Right atrium auricular region (tissue), 2 donors: ENCODE results near the gene C10orf67. TPM values are rescaled to one million over a fixed set of nuclear protein-coding genes. Genes with fewer than 3 reads are reported as not detected.
"Not testable (repeated sequence)": the region's sequence is repeated elsewhere in the genome, so short reads cannot be mapped to it uniquely, and the experiment has no call there.

Source experiments
- DNase-seq: peaks from one replicate; pipeline ENCODE4 v3.0.0-alpha.2; 2019; ENCODE audit warnings: low spot score
- H3K27ac ChIP-seq, 2 donors: fragments of 200-600 bp; sonication (generic); 1 replicate in 1 of 2; 2 replicates in 1 of 2; pipeline ENCODE4 v1.5.1; 2016 to 2019
- H3K27me3 ChIP-seq, 2 donors: fragments of 200-600 bp; sonication (generic); one replicate each; pipeline versions ENCODE4 v1.5.1 to v1.6.0; 2017 to 2019
- H3K36me3 ChIP-seq: fragments of 200-600 bp; sonication (generic); one replicate; pipeline ENCODE4 v1.5.1; 2016
- H3K4me1 ChIP-seq, 2 donors: fragments of 200-600 bp; sonication (generic); one replicate each; pipeline versions ENCODE4 v1.5.1 to v1.6.0; 2017 to 2019
- H3K4me3 ChIP-seq, 2 donors: fragments of 200-600 bp; sonication (generic); 1 replicate in 1 of 2; 2 replicates in 1 of 2; pipeline ENCODE4 v1.5.1; 2017 to 2019; ENCODE audit warnings: mild to moderate bottlenecking in 1 of 2, moderate library complexity in 1 of 2
- H3K9me3 ChIP-seq, 2 donors: fragments of 200-600 bp; sonication (generic); one replicate each; pipeline ENCODE4 v1.5.1; 2019
- CTCF ChIP-seq, 2 donors: fragments of 200-600 bp; sonication (generic); IDR thresholded peaks; one replicate each; pipeline ENCODE4 v1.5.1; 2019; ENCODE audit warnings: antibody characterized with exemption in 2 of 2
- total RNA-seq, 2 donors: library from RNA; depleted of rRNA; stranded (reverse); fragments of >200 nt; gene quantifications; one replicate each; pipeline ENCODE4 v1.1.0, GENCODE V29; 2016

Gene C10orf67
- total RNA-seq, 2 donors from 2014 or later = 0.16 to 0.44 TPM

- H3K27me3 ChIP-seq = no peaks in the 10 kb centered on the region
- TF ChIP-seq CTCF (IDR thresholded peaks at IDR 0.05) = no peak
- H3K27ac ChIP-seq = no peak overlapping the region
- no peak for DNase-seq
- no peaks in the 10 kb centered on the region for H3K36me3 ChIP-seq
- no peak overlapping the region for H3K4me3 ChIP-seq
- H3K9me3 ChIP-seq = no peaks in the 10 kb centered on the region
- H3K4me1 ChIP-seq = no peaks in the 10 kb centered on the region
These were observed 60.9 kb downstream of the C10orf67 start for GRCh38 chr10:23283680-23284079.

- H3K27me3 ChIP-seq = no peaks in the 10 kb centered on the region
- H3K9me3 ChIP-seq = no peaks in the 10 kb centered on the region
- no peaks in the 10 kb centered on the region for H3K36me3 ChIP-seq
- no peaks in the 10 kb centered on the region for H3K4me1 ChIP-seq
- no peak overlapping the region for H3K27ac ChIP-seq
- TF ChIP-seq CTCF (IDR thresholded peaks at IDR 0.05) = no peak
- no peak for DNase-seq
- H3K4me3 ChIP-seq = no peak overlapping the region
These were observed 63.6 kb downstream of the C10orf67 start for GRCh38 chr10:23281044-23281433.

GRCh38 chr10:23280419-23281043 lies 64.1 kb downstream of the C10orf67 start:
- Histone ChIP-seq H3K4me3 (no peak overlapping the region), H3K4me1 (no peaks in the 10 kb centered on the region), H3K27ac (no peak overlapping the region), H3K9me3 (no peaks in the 10 kb centered on the region), H3K36me3 (no peaks in the 10 kb centered on the region), H3K27me3 (no peaks in the 10 kb centered on the region)
- TF ChIP-seq CTCF (IDR thresholded peaks at IDR 0.05) = no peak
- DNase-seq = no peak

- Histone ChIP-seq H3K4me1 (no peaks in the 10 kb centered on the region), H3K27me3 (no peaks in the 10 kb centered on the region), H3K4me3 (no peak overlapping the region), H3K27ac (no peak overlapping the region), H3K36me3 (no peaks in the 10 kb centered on the region), H3K9me3 (peaks cover 0 to 30% of the 10 kb centered on the region in 2 donors)
- DNase-seq = no peak
- no peak for TF ChIP-seq CTCF (IDR thresholded peaks at IDR 0.05)
These were observed 69.2 kb downstream of the C10orf67 start for GRCh38 chr10:23275355-23275754.

- H3K9me3 ChIP-seq = peaks cover 0 to 30% of the 10 kb centered on the region in 2 donors
- not testable (repeated sequence) for H3K4me3 ChIP-seq, H3K4me1 ChIP-seq, H3K36me3 ChIP-seq, H3K27me3 ChIP-seq, H3K27ac ChIP-seq, DNase-seq
These were observed 70.4 kb downstream of the C10orf67 start for GRCh38 chr10:23274179-23274578.

GRCh38 chr10:23270531-23270930 lies 74.1 kb downstream of the C10orf67 start:
- no peak overlapping the region for H3K4me3 ChIP-seq
- H3K9me3 ChIP-seq = peaks cover 0 to 30% of the 10 kb centered on the region in 2 donors
- no peak for TF ChIP-seq CTCF (IDR thresholded peaks at IDR 0.05)
- no peak for DNase-seq
- no peaks in the 10 kb centered on the region for H3K27me3 ChIP-seq
- H3K36me3 ChIP-seq = no peaks in the 10 kb centered on the region
- no peaks in the 10 kb centered on the region for H3K4me1 ChIP-seq
- H3K27ac ChIP-seq = no peak overlapping the region
